Fibroblast of lung (primary cell): ENCODE data around the gene PLCL1. TPM values are rescaled to one million over a fixed set of nuclear protein-coding genes. Genes with fewer than 3 reads are reported as not detected.

Source experiments
- DNase-seq, 2 donors: peaks; one replicate each; pipeline versions ENCODE4 v3.0.0 to v3.0.0-alpha.2; 2010; ENCODE audit warnings: low read depth in 2 of 2
- H2AFZ ChIP-seq: 2 replicates; pipeline ENCODE4 v1.5.1; 2012; ENCODE audit warnings: low read length, control low read depth, inconsistent platforms
- H3K27ac ChIP-seq: 2 replicates; pipeline ENCODE4 v1.5.1; 2011; ENCODE audit warnings: low read length, control low read depth; ENCODE audit not compliant: insufficient read depth
- H3K27me3 ChIP-seq: 2 replicates; pipeline ENCODE4 v1.5.1; 2011; ENCODE audit warnings: mild to moderate bottlenecking, low read length; ENCODE audit not compliant: control insufficient read depth, insufficient read depth
- H3K36me3 ChIP-seq: 2 replicates; pipeline ENCODE4 v1.5.1; 2011; ENCODE audit warnings: low read length; ENCODE audit not compliant: control insufficient read depth, insufficient read depth
- H3K4me1 ChIP-seq: 2 replicates; pipeline ENCODE4 v1.5.1; 2011; ENCODE audit warnings: low read length; ENCODE audit not compliant: control insufficient read depth, insufficient read depth; ENCODE audit errors: extremely low read depth
- H3K4me2 ChIP-seq: 2 replicates; pipeline ENCODE4 v1.5.1; 2011; ENCODE audit warnings: low read length, control low read depth; ENCODE audit not compliant: insufficient read depth; ENCODE audit errors: extremely low read depth
- H3K4me3 ChIP-seq, 4 experiments: fragments of 200-600 bp in 1 of 4; sonication (generic) in 1 of 4; replicated peaks in 1 of 4; 2 replicates each; pipeline ENCODE4 v1.5.1; 2011 to 2016; ENCODE audit warnings: low read length in 4 of 4, low read depth in 3 of 4, mild to moderate bottlenecking in 3 of 4, control low read depth in 2 of 4, inconsistent platforms in 1 of 4, mixed read lengths in 1 of 4; ENCODE audit not compliant: insufficient read depth in 1 of 4; ENCODE audit errors: control extremely low read depth in 1 of 4
- H3K79me2 ChIP-seq: 2 replicates; pipeline ENCODE4 v1.5.1; 2012; ENCODE audit warnings: mild to moderate bottlenecking, low read length, inconsistent platforms; ENCODE audit not compliant: control insufficient read depth, insufficient read depth
- H3K9ac ChIP-seq: 2 replicates; pipeline ENCODE4 v1.5.1; 2011; ENCODE audit warnings: mild to moderate bottlenecking, low read length, control low read depth; ENCODE audit not compliant: insufficient read depth
- H3K9me3 ChIP-seq: 2 replicates; pipeline ENCODE4 v1.5.1; 2012; ENCODE audit warnings: low read depth, low read length; ENCODE audit not compliant: control insufficient read depth, insufficient read depth
- H4K20me1 ChIP-seq: 2 replicates; pipeline ENCODE4 v1.5.1; 2011; ENCODE audit warnings: low read length; ENCODE audit not compliant: control insufficient read depth, insufficient read depth; ENCODE audit errors: extremely low read depth
- CTCF ChIP-seq, 2 donors: IDR thresholded peaks in 1 of 2; conservative IDR thresholded peaks in 1 of 2; 1 replicate in 1 of 2; 2 replicates in 1 of 2; pipeline ENCODE4 v1.5.1; 2011 to 2012; ENCODE audit warnings: low read length in 2 of 2, control low read depth in 1 of 2, inconsistent platforms in 1 of 2, low read depth in 1 of 2, mild to moderate bottlenecking in 1 of 2
- EZH2 ChIP-seq: IDR thresholded peaks from 2 replicates; pipeline ENCODE4 v1.5.1; 2012; ENCODE audit warnings: low read length, control low read depth, mild to moderate bottlenecking; ENCODE audit errors: missing control alignments
- polyA plus RNA-seq, 2 donors: library from polyadenylated mRNA; depleted of rRNA in 1 of 2; stranded (reverse) in 1 of 2; unstranded in 1 of 2; fragments of >200 nt; gene quantifications; 2 replicates each; pipeline ENCODE4 v1.2.1, GENCODE V29; 2011 to 2012; ENCODE audit warnings: missing spikeins in 1 of 2
- total RNA-seq: library from RNA; depleted of rRNA; stranded (reverse); fragments of >200 nt; gene quantifications from 2 replicates; pipeline ENCODE4 v1.2.1, GENCODE V29; 2014

The PLCL1 gene
- total and polyA plus RNA-seq, 2 donors (not counting 1 experiment from before 2014, with no cell fraction given), result 0.48 to 0.83 TPM

- no peaks in the 10 kb centered on the region for H3K27me3 ChIP-seq
- H4K20me1 ChIP-seq, result no peaks in the 10 kb centered on the region
- no peaks in the 10 kb centered on the region for H3K79me2 ChIP-seq
- no peak overlapping the region for H3K27ac ChIP-seq
- TF ChIP-seq EZH2, result no peak
- no peak for TF ChIP-seq CTCF (conservative IDR thresholded peaks at IDR 0.05 in 1 of 2, IDR thresholded peaks at IDR 0.05 in 1 of 2; ENCODE audit: low read depth in 1 of 2, low read length in 2 of 2)
- no peaks in the 10 kb centered on the region for H3K9me3 ChIP-seq
- no peaks in the 10 kb centered on the region for H3K4me1 ChIP-seq
- no peak overlapping the region for H2AFZ ChIP-seq
- no peak overlapping the region for H3K9ac ChIP-seq
- no peak overlapping the region for H3K4me3 ChIP-seq
- H3K36me3 ChIP-seq, result no peaks in the 10 kb centered on the region
- DNase-seq, result no peak
- H3K4me2 ChIP-seq, result no peak overlapping the region
Measured at GRCh38 chr2:198063242-198063641, 258.8 kb downstream of the PLCL1 start.

GRCh38 chr2:198065322-198065721 lies 260.9 kb downstream of the PLCL1 start:
- no peak overlapping the region for H3K9ac ChIP-seq
- no peaks in the 10 kb centered on the region for H3K36me3 ChIP-seq
- no peaks in the 10 kb centered on the region for H3K27me3 ChIP-seq
- TF ChIP-seq CTCF (conservative IDR thresholded peaks at IDR 0.05 in 1 of 2, IDR thresholded peaks at IDR 0.05 in 1 of 2; ENCODE audit: low read depth in 1 of 2, low read length in 2 of 2) (no peak), EZH2 (no peak)
- H3K4me3 ChIP-seq, result no peak overlapping the region
- no peak overlapping the region for H3K27ac ChIP-seq
- DNase-seq, result no peak
- no peaks in the 10 kb centered on the region for H4K20me1 ChIP-seq
- H2AFZ ChIP-seq, result no peak overlapping the region
- no peak overlapping the region for H3K4me2 ChIP-seq
- no peaks in the 10 kb centered on the region for H3K9me3 ChIP-seq
- H3K4me1 ChIP-seq, result no peaks in the 10 kb centered on the region
- H3K79me2 ChIP-seq, result no peaks in the 10 kb centered on the region

GRCh38 chr2:198066597-198066996 lies 262.2 kb downstream of the PLCL1 start:
- no peak for DNase-seq
- Histone ChIP-seq H3K4me1 (no peaks in the 10 kb centered on the region), H4K20me1 (no peaks in the 10 kb centered on the region), H3K9me3 (no peaks in the 10 kb centered on the region), H2AFZ (no peak overlapping the region), H3K4me3 (no peak overlapping the region), H3K79me2 (no peaks in the 10 kb centered on the region), H3K27ac (no peak overlapping the region), H3K4me2 (no peak overlapping the region), H3K27me3 (no peaks in the 10 kb centered on the region), H3K36me3 (no peaks in the 10 kb centered on the region), H3K9ac (no peak overlapping the region)
- TF ChIP-seq CTCF (conservative IDR thresholded peaks at IDR 0.05 in 1 of 2, IDR thresholded peaks at IDR 0.05 in 1 of 2; ENCODE audit: low read depth in 1 of 2, low read length in 2 of 2), result no peak
- TF ChIP-seq EZH2, result no peak
